ENCODE measurements around the gene MYO18A. TPM values are rescaled to one million over a fixed set of nuclear protein-coding genes. Genes with fewer than 3 reads are reported as not detected.

Gene MYO18A
- total RNA-seq, 1 donor from 2014 or later: 59.5 TPM

DNA sequence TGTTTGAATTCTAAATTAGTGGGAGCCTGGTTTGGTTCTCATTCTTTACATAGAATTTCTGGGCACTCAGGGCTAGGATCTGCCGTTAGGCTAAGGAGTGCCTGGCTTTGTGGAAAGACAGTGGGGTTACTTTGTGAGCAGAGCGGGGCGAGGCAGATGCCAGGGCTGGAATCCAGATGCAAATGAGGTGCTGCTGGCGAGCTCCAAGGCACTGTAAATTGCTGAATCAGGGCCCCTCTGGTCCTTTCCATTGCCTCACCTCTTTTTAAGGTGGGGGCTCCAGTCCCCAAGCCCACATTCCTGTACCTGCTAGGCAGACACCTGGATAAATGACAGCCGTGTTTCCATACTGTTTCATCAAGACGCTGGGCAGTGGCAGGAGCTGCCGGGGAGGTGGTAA is 103.5 kb downstream of the MYO18A start:
- DNase-seq (no peak), ATAC-seq (peak; percentile 14 to 45)
- H3K36me3 ChIP-seq: peaks cover 46% of the 10 kb centered on the region
- H3K4me1 ChIP-seq: no peaks in the 10 kb centered on the region
- intact Hi-C loops (cut with DNase I): no loop called here
- no peak overlapping the region for H3K4me3 ChIP-seq
- no peaks in the 10 kb centered on the region for H3K27me3 ChIP-seq (ENCODE audit: low read depth)
- TF ChIP-seq, protein P1, sequence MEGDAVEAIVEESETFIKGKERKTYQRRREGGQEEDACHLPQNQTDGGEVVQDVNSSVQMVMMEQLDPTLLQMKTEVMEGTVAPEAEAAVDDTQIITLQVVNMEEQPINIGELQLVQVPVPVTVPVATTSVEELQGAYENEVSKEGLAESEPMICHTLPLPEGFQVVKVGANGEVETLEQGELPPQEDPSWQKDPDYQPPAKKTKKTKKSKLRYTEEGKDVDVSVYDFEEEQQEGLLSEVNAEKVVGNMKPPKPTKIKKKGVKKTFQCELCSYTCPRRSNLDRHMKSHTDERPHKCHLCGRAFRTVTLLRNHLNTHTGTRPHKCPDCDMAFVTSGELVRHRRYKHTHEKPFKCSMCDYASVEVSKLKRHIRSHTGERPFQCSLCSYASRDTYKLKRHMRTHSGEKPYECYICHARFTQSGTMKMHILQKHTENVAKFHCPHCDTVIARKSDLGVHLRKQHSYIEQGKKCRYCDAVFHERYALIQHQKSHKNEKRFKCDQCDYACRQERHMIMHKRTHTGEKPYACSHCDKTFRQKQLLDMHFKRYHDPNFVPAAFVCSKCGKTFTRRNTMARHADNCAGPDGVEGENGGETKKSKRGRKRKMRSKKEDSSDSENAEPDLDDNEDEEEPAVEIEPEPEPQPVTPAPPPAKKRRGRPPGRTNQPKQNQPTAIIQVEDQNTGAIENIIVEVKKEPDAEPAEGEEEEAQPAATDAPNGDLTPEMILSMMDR (IDR thresholded peaks at IDR 0.05): no peak
- no peak overlapping the region for H3K27ac ChIP-seq
- H3K9me3 ChIP-seq: no peaks in the 10 kb centered on the region

DNA sequence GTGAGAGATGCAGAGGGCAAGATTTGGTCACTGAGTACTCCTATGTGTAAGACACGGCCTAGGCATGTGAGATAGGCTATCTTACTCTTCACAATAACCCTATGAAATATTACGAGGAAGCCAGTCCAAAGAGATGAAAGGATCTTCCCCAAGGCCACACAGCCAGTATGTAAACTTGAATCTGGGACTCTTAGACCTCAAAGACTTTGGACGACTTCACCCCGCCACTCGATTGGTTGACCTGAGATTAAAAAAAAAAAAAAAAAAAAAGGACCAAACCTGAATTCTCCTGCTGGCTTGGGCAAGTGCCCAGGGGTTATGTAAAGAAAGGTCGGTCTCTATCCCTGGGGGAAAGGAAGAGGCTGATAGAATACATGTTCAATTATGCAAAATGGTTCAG is 104.1 kb downstream of the MYO18A start:
- no peak for ATAC-seq
- H3K9me3 ChIP-seq: no peaks in the 10 kb centered on the region
- no peak for DNase-seq
- H3K36me3 ChIP-seq: peaks cover 40% of the 10 kb centered on the region
- TF ChIP-seq, protein P1 (IDR thresholded peaks at IDR 0.05): no peak
- intact Hi-C loops (cut with DNase I): no loop called here
- no peak overlapping the region for H3K27ac ChIP-seq
- no peaks in the 10 kb centered on the region for H3K27me3 ChIP-seq (ENCODE audit: low read depth)
- H3K4me3 ChIP-seq: no peak overlapping the region
- H3K4me1 ChIP-seq: no peaks in the 10 kb centered on the region

DNA sequence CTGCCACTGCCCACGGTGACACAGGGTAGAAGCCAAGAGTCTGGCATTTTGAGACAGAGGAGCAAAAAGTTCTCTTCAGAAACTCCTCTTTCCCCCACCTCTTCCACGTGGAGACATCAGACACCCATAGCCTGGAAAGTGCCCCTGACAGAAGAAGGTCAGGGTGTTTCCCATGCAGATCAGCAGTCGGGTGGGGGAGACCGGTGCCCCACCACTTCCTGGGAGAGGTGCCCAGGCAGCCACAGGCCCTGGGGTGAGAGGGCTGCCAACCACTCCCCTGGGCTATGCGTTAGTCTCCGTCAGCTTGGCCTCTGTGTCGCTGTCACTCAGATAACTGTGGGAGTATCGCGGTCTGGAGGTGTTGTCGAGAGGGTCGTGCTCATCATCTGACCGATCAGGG is 105.7 kb downstream of the MYO18A start:
- DNase-seq: no peak
- no peak overlapping the region for H3K4me3 ChIP-seq
- TF ChIP-seq, protein P1 (IDR thresholded peaks at IDR 0.05): no peak
- no peak for ATAC-seq
- no peaks in the 10 kb centered on the region for H3K27me3 ChIP-seq (ENCODE audit: low read depth)
- peaks cover 24% of the 10 kb centered on the region for H3K36me3 ChIP-seq
- H3K27ac ChIP-seq: no peak overlapping the region
- H3K9me3 ChIP-seq: no peaks in the 10 kb centered on the region
- no peaks in the 10 kb centered on the region for H3K4me1 ChIP-seq
- intact Hi-C loops (cut with DNase I): no loop called here

DNA sequence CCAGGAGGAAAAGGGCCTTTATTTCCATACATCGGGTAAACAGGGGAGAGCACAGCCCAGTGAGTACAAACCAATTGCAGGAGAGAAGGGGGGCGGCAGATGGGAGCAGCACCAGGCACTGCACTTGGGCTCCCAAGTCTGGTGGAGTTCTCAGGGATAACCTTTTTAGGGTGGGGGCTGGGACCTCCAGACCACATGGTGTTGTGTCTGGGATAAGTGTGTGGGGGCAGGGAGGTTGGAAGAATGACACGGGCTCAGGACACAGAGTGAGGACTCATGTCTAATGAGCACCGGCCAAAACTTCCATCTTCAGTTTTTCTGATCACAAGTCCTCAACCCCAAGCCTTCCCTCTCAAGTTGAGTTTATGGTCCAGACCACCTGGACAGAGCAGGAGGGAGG is 106.7 kb downstream of the MYO18A start:
- Histone ChIP-seq H3K9me3 (no peaks in the 10 kb centered on the region), H3K4me1 (no peaks in the 10 kb centered on the region), H3K27ac (no peak overlapping the region), H3K36me3 (peaks cover 15% of the 10 kb centered on the region), H3K4me3 (no peak overlapping the region), H3K27me3 (ENCODE audit: low read depth) (no peaks in the 10 kb centered on the region)
- intact Hi-C loops (cut with DNase I): no loop called here
- ATAC-seq (no peak), DNase-seq (no peak)
- TF ChIP-seq, protein P1 (IDR thresholded peaks at IDR 0.05): no peak

DNA sequence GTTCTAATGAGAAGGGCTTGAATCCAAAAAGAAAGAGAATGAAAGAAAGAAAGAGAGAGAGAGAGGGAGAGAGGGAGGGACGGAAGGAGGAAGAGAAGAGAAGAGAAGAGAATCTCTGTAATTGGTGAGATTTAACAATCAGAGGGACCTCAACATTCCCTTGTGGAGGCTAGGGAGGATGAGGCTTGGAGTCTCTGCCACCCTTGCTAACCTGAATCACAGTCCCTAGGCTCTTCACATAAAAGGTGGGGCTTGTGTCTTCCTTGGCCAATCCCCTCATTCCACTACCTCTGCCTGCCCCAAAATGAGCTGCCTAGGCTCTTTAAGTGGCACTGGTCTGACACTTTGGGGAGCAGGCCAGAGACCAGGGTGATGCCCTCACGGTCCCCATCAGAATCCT is 107.2 kb downstream of the MYO18A start:
- no peaks in the 10 kb centered on the region for H3K27me3 ChIP-seq (ENCODE audit: low read depth)
- no peak for DNase-seq
- no peak for ATAC-seq
- no peaks in the 10 kb centered on the region for H3K9me3 ChIP-seq
- no peak overlapping the region for H3K4me3 ChIP-seq
- TF ChIP-seq, protein P1 (IDR thresholded peaks at IDR 0.05): no peak
- peaks cover 12% of the 10 kb centered on the region for H3K36me3 ChIP-seq
- H3K27ac ChIP-seq: no peak overlapping the region
- H3K4me1 ChIP-seq: no peaks in the 10 kb centered on the region
- intact Hi-C loops (cut with DNase I): no loop called here

DNA sequence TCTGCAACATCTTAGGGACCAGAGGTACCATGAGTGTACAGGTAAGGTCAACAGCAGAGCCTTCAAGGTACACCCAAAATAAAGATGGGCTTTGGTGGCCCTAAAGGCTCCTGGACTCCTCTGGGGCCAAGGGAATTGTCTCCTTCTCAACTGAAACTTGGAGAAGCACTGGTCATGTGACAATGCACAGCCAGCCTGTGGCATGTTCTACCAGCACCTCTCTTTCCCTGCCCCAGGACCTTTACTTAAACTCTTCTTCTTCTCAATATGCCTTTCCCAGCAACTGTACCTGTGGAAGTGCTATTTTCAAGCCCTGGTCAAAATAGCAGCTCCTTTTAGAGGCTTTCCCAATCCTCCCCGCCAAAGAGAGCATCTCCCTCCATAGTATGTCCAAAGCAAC is 108.9 kb downstream of the MYO18A start:
- no peak for DNase-seq
- no peak overlapping the region for H3K4me3 ChIP-seq
- no peaks in the 10 kb centered on the region for H3K27me3 ChIP-seq (ENCODE audit: low read depth)
- H3K36me3 ChIP-seq: no peaks in the 10 kb centered on the region
- no peak overlapping the region for H3K27ac ChIP-seq
- intact Hi-C loops (cut with DNase I): no loop called here
- H3K9me3 ChIP-seq: no peaks in the 10 kb centered on the region
- H3K4me1 ChIP-seq: no peaks in the 10 kb centered on the region
- ATAC-seq: no peak
- TF ChIP-seq, protein P1 (IDR thresholded peaks at IDR 0.05): no peak
